GM21619 (cell line): ENCODE measurements around the gene NEIL3.
"Not testable (repeated sequence)": the region's sequence is repeated elsewhere in the genome, so short reads cannot be mapped to it uniquely, and the experiment has no call there.

ENCODE experiments used
- ATAC-seq: cut with Tn5 transposase; IDR thresholded peaks from one replicate; pipeline ENCODE4 v1.9.1; 2021; ENCODE audit not compliant: unreplicated experiment

NEIL3 gene

DNA sequence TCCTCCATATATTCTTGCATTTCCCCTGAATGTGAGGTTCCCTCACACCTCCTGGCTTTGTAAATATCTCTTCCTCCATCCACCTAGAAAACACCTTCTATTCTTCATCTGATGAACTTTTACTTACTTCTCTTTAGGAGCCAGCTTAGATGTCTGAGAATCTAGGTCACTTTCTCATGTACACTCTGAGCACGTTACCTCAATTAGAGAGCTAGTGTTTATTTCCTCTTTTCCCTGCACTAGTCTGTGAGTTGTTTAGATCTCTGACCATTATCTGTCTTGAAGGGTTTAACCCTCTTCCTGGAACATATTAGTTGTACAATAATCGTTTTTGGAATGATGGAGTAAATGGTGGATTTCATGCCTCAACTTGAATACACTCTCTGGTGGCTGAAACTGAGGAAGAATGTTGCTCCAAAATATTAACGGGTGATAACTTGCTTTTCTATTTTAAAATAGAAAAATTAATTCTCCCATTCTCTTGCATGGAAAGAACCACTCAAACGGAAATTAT is 8.5 kb upstream of the NEIL3 start:
- ATAC-seq: no peak

DNA sequence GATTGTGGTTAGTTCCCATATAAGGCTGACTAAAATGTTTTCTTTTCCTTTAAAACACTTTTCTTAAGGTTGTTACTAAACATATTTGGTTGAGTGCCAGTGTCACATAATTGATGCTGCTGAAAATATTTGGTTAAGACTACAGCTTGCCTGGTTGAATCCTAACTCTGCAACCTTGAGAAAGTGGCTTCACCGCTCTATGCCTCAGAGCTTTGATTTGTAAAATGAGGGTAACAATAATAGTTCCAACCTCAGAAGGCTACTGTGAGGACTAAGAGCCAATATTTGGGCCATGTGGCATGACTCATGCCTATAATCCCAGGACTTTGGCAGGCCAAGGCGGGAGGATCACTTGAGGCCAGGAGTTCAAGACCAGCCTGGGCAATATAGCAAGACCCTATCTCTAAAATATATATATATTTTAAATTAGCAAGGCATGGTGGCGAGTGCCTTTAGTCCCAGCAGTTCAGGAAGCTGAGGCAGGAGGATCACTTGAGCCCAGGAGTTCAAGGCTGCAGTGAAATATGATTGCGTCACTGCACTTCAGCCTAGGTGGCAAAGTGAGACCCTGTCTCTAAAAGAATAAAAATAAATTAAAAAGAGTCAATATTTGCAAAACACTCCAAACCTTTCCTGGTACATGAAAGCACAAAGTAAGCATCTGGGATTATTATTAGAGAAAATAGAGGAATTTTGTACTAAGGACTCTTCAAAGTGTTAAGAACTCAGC is 7.1 kb upstream of the NEIL3 start:
- no peak for ATAC-seq

DNA sequence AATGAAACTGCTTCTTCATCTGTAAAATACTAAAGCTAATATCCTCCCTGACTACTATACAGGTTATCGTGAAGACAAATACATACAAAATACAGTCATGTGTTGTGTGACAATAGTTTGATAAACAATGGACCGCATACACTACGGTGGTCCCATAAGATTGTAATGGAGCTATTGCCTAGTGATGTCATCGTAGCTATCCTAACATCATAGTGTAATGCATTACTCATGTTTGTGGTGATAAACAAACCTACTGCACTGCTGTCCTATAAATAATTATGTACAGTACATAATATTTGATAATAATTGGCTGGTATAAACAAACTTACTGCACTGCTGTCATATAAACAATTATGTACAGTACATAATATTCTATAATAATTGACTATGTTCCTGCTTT is 5.6 kb upstream of the NEIL3 start:
- ATAC-seq: no peak

DNA sequence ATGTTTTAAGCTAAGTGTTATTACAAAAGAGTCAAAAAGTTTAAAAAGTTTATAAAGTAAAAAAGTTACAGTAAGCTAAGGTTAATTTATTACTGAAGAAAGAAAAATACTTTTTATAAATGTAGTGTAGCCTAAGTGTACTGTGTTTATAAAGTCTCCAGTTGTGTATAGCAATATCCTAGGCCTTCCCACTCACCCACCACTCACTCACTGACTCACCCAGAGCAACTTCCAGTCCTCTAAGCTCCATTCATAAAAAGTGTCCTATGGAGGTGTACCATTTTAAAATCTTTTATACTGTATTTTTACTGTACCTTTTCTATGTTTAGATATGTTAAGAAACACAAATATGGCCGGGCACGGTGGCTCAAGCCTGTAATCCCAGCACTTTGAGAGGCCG is 4.8 kb upstream of the NEIL3 start:
- not testable (repeated sequence) for ATAC-seq

DNA sequence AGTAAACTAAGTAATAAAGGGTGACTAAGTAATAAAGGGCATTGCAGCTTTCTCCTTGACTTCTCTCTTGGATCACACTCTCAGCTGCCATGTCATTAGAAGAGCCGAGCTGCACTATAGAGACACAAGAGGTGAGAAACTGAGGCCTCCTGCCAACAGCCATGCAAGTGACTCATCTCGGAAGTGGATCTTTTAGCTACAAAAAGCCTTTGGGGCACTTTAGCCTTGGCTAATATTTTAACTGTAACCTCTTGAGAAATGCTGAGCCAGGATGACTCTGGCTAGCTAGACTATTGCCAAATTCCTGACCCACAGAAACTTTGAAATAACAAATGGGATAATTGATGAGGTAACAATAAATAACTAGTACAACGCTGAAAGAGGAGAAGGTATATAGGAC is 1.5 kb upstream of the NEIL3 start:
- ATAC-seq: no peak

DNA sequence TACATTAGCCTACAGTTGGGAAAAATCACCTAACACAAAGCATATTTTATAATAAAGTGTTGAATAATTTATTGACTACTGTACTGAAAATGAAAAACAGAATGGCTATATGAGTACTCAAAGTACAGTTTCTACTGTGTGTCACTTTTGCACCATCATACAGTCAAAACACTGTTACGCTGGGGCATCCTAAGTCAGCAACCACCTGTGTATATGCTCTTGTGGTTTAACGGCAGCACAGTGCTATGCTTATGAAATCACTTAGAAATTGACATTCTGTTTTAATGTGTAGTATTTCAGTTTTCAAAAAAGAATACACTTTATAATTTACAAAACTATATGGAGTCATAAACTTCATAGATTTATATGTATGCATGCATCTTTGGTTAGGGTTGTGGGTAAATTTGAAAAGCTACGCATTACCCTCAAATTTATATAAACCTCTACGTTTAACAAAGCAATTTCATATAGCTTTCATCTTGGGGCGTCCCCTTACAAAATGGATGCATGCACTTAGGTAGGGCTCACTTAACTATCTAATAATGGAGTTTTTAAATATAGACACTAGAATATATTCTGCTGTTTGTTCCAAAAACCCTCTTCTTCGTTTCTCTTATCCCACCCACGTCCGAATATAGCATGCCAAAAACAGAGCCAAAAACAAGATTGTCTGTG is 690 bp upstream of the NEIL3 start:
- no peak for ATAC-seq

DNA sequence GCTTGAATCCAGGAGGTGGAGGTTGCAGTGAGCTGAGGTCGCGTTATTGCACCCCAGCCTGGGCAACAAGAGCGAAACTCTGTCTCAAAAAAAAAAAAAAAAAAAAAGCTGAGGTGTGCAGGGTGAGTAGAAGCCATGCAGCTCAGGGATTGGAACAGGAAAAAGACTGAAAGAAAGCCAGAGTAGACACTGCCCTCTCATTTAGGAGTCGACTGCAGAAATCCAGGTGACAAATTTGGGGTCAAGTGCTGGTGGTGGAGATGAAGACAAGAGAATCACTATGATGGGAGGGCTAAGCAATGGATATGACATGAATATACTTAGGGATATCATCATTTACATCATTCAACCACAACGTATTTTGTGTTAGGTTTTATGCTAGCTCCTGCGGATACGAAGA is 1.9 kb downstream of the NEIL3 start:
- ATAC-seq: no peak

DNA sequence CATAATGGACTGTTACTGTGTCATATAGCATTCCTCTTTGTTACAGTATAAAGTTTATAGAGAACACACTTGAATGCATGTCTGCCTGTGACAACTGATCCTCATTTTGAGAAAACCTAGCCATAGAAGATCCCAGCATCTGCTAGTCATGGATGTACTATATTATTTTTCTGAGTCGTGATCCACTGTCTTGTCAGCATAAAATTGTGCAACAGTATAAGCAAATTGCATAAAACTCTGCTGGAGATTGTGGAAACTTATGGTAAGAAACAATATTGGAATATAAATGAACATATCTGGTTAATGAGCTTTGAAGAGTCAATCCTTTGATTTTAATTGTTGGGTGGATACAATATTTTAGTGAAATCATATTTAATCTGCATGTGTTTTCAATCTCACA is 3.6 kb downstream of the NEIL3 start:
- ATAC-seq: no peak

DNA sequence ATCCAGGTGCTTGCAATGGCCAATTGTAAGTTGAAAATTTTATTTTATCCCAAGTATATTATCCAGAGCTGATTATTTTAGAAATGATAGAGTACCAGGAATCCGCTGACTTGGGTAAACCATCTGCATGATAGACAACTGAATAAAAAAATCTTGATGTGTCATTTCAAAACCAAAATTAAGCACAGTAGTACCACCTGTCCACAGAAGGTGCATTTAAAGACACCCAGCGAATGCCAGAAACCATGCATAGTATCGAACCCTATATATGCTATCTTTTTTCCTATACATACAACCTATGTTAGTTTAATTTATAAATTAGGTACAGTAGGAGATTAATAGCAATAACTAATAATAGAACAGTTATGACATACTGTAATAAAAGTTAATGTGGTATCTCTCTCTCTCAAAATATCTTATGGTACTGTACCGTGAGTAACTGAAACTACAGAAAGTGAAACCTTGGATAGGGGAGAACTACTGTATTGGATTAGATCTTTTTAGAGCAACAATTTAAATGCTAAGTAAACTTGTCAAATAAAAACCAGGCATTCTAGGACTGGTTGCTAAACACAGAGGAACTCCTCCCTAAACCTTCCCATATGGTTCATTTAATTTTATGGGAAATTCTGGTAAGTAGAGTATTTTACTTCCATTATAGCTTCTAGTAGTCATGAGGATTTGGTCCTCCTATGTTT is 6.2 kb downstream of the NEIL3 start:
- no peak for ATAC-seq

DNA sequence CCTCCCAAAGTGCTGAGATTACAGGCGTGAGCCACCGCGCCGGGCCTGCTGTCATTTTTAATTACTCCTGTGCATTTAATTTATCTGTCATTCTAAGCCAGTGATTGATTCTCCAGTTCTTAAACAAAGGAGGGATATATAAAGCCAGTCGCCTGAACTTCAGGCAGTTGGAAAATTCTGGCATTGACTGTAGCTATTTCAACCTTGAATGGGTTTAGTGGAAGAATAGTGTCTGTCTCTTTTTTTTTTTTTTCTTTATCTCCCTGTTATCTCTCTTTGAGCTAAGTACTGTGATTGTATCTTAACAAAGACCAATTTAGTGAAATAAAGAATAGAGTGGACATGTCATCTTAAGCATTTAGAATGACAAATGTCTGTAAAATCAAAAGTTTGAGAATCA is 11.0 kb downstream of the NEIL3 start:
- ATAC-seq: no peak

DNA sequence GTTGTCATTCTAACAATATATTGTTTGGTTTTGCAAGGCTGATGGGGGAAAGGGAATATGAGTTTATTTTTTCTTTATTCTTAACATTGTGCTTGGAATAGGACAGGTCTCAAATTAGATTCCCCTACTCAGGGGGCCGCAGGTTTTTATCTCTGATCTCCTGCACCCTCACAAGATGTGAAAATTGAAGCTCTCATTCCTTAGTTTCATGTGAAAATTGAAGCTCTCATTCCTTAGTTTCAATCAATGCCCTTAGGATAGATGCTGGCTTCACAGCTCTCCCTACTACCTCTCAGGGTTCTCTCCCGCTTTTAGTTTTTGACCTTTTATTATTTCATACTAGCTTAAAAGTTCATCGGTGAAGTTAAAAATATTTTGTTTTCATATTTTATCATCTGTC is 12.0 kb downstream of the NEIL3 start:
- no peak for ATAC-seq

DNA sequence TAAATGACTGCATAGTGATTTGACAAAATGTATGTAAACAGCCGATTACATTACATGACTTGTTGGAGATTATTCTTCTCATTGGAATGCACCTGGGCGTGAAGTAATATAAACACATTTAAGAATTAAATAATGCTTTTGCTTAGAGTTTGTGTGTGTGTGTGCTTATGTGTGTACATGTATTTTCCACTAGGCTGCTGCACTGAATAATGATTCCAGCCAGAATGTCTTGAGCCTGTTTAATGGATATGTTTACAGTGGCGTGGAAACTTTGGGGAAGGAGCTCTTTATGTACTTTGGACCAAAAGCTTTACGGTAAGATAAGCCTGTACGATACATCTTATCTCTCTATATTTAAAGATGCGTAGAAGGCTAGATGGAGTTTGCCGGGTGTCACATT is 12.6 kb downstream of the NEIL3 start:
- no peak for ATAC-seq

DNA sequence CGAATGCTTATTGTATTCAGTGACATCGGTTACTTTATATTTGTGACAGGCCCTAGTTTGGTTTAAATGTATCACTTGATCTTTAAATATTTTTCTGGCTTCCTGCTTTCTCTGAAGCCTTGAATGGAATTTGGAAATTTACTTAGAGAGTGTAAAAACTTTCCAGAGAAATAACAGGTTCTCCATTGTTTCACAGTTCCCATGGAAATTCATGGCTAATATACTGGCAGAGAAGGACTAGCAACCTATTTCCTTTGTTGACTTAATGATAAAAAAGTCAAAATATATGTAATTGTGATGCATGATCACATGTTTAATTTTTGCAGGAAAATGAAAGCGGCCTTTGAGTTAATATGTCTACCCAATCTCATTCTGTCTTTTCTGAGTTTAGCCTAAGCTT is 13.2 kb downstream of the NEIL3 start:
- ATAC-seq: no peak

DNA sequence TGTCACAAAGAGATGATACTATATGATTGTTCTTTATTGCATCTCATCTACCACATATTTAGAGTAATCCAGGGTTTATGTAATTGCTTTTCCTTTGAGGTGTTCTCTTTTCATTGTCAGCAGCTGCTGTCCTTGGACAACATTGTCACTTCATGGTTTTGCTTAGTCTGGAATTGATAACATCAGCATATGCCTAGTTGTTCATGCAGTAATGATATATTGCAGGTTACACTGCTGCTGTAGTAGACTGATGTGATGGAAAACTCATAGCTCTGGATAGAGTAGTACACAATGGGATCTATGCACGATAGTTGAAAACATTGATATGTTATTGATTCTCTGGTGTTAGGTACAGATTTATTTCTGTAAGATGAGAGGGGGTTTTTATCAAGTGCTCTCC is 13.7 kb downstream of the NEIL3 start:
- no peak for ATAC-seq

DNA sequence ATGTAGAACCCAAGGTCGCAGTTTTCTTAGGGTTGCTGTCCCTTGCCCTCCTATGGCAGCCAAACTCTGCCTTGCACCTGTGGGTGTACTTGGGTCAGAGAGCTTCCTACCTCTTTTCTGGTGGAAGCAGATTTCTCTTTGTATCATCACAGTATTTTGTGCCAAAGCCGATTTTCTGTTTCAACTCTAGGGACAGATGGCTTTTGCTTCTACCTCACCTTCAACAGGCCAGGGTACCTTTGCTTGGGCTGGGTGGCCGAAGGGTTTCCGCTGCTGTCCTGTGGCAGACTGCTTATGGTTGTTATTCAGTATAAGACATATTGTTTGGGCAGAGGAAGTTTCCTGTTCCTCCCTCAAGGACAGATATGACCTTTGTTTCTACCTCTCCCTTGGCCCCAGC is 22.4 kb downstream of the NEIL3 start:
- no peak for ATAC-seq

DNA sequence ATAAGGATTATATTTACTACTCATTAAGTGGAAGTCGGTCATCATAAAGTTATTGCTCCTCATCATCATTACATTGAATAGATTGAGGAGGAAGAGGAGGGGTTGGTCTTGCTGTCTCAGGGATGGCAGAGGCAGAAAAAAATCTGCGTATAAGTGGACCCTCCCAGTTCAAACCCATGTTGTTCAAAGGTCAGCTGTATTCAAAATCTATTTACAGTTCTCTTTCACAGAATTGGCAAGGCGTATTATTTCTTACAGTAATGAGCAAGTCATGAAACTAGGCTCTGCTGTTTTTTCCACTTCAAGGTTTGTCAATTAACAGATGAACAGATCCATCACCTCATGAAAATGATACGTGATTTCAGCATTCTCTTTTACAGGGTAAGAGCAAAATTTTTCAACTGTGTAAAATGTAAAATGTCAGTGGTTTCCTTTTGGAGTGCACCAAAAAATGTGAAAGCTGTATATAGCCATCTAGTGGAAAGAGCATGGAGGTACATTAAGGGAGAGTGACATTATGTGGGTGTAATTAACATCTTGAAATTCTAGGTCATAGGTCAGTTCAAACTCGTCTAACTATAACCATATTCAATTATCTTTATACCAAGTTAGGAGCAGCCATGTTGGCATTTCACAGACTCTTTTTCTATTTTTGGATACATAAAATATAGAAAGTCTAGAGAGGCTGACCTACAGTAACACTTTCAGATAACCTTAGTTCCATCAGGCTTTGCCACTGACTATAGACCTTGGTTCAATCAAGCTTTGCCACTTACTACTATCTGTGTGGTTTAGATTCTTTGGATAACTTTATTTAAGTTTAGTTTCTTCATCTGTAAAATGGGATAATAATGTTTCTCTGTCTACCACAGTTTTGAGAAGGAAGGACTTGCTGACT is 30.1 kb downstream of the NEIL3 start:
- peak; percentile 97 for ATAC-seq

DNA sequence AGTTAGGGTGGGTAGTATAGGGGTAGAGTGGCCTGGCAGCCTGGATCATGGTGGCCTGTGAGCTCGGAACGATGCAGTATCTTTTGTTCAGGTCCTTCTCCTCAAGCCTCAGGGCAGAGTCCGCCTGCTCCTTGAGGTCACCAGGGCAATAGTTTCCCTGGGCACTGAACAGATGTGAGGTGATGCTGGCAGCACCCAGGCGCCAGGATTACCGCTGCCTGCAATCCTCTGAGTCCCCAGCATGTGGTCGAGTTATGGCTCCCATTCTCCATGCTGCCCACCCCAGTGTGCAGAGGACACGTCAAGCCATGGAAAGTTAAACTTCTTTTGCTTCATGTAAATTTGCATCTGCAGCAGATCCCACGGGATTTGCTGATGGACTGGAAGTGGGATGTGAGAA is 38.7 kb downstream of the NEIL3 start:
- ATAC-seq: no peak

DNA sequence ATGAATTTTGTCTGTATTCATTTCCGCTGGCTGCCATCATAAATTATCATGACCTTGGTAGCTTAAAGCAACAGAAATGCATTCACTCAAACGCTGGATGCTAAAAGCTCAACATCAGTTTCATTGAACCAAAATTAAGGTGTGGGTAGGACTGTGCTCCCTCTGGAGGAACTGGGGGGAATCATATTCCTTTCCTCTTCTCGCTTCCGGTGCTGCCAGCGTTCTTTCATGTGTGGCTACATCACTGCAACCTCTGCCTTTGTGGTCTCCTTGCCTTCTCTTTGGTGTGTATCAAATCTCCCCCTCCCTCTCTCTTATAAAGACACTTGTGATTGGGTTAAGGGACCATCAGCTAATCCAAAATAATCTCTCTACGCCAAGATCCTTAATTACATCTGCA is 39.5 kb downstream of the NEIL3 start:
- no peak for ATAC-seq

DNA sequence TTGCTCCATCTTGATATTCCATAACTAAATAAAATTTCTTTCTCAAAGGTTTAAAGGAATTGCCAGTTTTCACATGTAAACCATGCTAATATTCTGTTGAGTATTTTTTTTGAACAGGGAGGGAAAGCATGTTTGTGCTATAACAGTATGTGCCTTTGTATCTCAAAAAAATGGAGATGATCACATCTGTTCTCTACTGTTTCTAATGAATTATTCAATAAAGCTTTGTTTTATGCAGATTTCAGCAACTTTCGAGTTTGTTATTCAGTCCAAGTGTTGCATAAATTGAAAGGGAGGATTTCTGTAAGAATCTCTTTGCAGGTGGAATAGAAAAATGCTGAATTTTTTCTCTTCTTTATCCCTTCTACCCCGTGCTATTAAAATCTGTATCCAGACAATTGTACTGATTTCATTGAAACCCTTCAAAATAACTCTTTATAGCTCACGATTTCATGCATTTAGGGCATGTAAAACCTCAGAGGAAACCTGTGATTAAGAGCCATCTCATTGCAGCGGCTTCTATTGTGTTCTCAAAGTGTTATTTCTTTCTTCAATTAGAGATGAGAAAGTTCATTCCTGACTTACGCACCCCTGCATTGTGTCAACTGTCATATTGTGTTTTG is 42.1 kb downstream of the NEIL3 start:
- no peak for ATAC-seq

DNA sequence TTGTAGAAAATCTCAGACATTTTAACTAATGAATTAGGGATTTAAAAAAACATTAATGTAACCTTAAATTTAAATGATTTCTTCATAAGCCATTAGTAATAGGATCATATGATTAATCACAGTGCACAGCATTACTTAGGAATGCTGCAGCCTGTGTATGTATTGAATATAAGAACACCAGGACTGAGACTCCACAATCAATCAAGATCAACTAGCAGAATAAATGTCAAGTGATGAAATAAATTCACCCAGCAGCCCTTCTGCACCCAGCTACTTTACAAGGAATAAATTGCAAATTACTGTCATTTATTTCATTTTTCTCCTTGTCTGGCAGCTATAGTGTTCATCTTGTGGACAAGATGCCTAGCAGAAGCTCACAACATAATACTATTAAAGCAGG is 46.5 kb downstream of the NEIL3 start:
- ATAC-seq: no peak

DNA sequence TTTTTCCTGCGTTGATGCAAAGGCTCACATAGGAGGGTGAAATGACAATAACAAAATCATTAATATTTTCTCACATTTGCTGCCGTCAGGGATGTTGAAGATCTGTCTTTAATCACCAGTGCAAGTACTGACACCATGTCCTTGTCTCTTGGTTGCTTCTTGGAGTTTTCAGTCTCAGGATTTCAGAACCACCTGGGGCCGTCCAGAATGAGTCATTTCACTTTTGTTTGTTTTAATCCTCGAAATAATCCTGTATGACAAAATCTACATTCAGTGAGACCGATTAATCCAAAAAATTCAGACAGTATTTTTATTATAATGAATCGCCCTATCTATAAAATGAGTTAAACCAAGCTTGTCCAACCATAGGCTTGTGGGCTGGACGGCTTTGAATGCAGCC is 47.2 kb downstream of the NEIL3 start:
- ATAC-seq: no peak
